ENCODE data around the gene ARHGEF17. TPM values are rescaled to one million over a fixed set of nuclear protein-coding genes. Genes with fewer than 3 reads are reported as not detected.
"Not testable (repeated sequence)": the region's sequence is repeated elsewhere in the genome, so short reads cannot be mapped to it uniquely, and the experiment has no call there.

Gene ARHGEF17
- total RNA-seq, 1 donor from 2014 or later = 51.5 TPM

GRCh38 chr11:73270855-73271477, 37.1 kb upstream of the ARHGEF17 start:
- no peak for DNase-seq
- intact Hi-C loops (cut with DNase I) = no loop called here
- ATAC-seq (ENCODE audit: poor library complexity) = no peak

- DNase-seq; ATAC-seq (ENCODE audit: poor library complexity); intact Hi-C loops (cut with DNase I): not testable (repeated sequence)
Observed at GRCh38 chr11:73271478-73271865, 36.6 kb upstream of the ARHGEF17 start.

GRCh38 chr11:73271936-73272679, 36.0 kb upstream of the ARHGEF17 start, which contains the start of gene P2RY6:
TSS of gene P2RY6 (plus strand) at chr11:73272338. CDS start at chr11:73296519, 24,181 bp downstream.
- intact Hi-C loops (cut with DNase I) = no loop called here
- DNase-seq (peak; percentile 71), ATAC-seq (ENCODE audit: poor library complexity) (peak; percentile 59)

GRCh38 chr11:73272680-73273038, 35.4 kb upstream of the ARHGEF17 start:
- ATAC-seq (ENCODE audit: poor library complexity) (no peak), DNase-seq (no peak)
- intact Hi-C loops (cut with DNase I) = no loop called here

GRCh38 chr11:73273222-73273895, 34.7 kb upstream of the ARHGEF17 start:
- DNase-seq (no peak), ATAC-seq (ENCODE audit: poor library complexity) (no peak)
- intact Hi-C loops (cut with DNase I) = no loop called here

GRCh38 chr11:73274191-73274590, 33.9 kb upstream of the ARHGEF17 start:
- DNase-seq; intact Hi-C loops (cut with DNase I); ATAC-seq (ENCODE audit: poor library complexity): not testable (repeated sequence)

GRCh38 chr11:73274722-73275380, 33.2 kb upstream of the ARHGEF17 start:
- ATAC-seq (ENCODE audit: poor library complexity) = peak; percentile 21
- intact Hi-C loops (cut with DNase I) = no loop called here
- DNase-seq = no peak

GRCh38 chr11:73275381-73275750, 32.7 kb upstream of the ARHGEF17 start:
- DNase-seq (no peak), ATAC-seq (ENCODE audit: poor library complexity) (no peak)
- intact Hi-C loops (cut with DNase I) = no loop called here

- ATAC-seq (ENCODE audit: poor library complexity) (no peak), DNase-seq (no peak)
Observed at GRCh38 chr11:73277467-73277866, 30.6 kb upstream of the ARHGEF17 start.

GRCh38 chr11:73280626-73281025, 27.4 kb upstream of the ARHGEF17 start:
- intact Hi-C loops (cut with DNase I) = no loop called here
- no peak for DNase-seq
- peak; percentile 55 for ATAC-seq (ENCODE audit: poor library complexity)

More at GRCh38 chr11:73277467-73277866, 30.6 kb upstream of the ARHGEF17 start:
- intact Hi-C loops (cut with DNase I) = no loop called here

- ATAC-seq (ENCODE audit: poor library complexity) = peak; percentile 71
- intact Hi-C loops (cut with DNase I) = no loop called here
- no peak for DNase-seq
Observed at GRCh38 chr11:73281201-73281741, 26.8 kb upstream of the ARHGEF17 start.

- DNase-seq = no peak
- ATAC-seq (ENCODE audit: poor library complexity) = no peak
- intact Hi-C loops (cut with DNase I) = no loop called here
Observed at GRCh38 chr11:73281796-73282660, 26.0 kb upstream of the ARHGEF17 start.

GRCh38 chr11:73283276-73284000, 24.6 kb upstream of the ARHGEF17 start:
- no peak for DNase-seq
- ATAC-seq (ENCODE audit: poor library complexity) = no peak
- intact Hi-C loops (cut with DNase I) = no loop called here

- no peak for ATAC-seq (ENCODE audit: poor library complexity)
- intact Hi-C loops (cut with DNase I) = no loop called here
- DNase-seq = no peak
Observed at GRCh38 chr11:73284106-73284505, 24.0 kb upstream of the ARHGEF17 start.

GRCh38 chr11:73285721-73286120, 22.4 kb upstream of the ARHGEF17 start:
- intact Hi-C loops (cut with DNase I) = loop anchor here (5.0 kb wide), 2 partner anchors 48 to 98 kb away; no protein-coding TSS in a partner anchor

GRCh38 chr11:73286240-73286810, 21.8 kb upstream of the ARHGEF17 start:
- DNase-seq = no peak
- intact Hi-C loops (cut with DNase I) = loop anchor here (5.0 kb wide), 2 partner anchors 49 to 99 kb away; no protein-coding TSS in a partner anchor

More at GRCh38 chr11:73285721-73286120, 22.4 kb upstream of the ARHGEF17 start:
- ATAC-seq (ENCODE audit: poor library complexity) (no peak), DNase-seq (no peak)

More at GRCh38 chr11:73286240-73286810, 21.8 kb upstream of the ARHGEF17 start:
- no peak for ATAC-seq (ENCODE audit: poor library complexity)

Data from Right ventricle myocardium superior (tissue), 1 donor.